HCT116 (cell line): ENCODE results near the gene HUNK. TPM values are rescaled to one million over a fixed set of nuclear protein-coding genes. Genes with fewer than 3 reads are reported as not detected.

Experiments
- ATAC-seq: fragments of 200-7000 bp; cut with Tn5 transposase; 2 replicates; pipeline ENCODE4 v1.9.1; 2020; ENCODE audit warnings: mild to moderate bottlenecking, moderate library complexity
- BruUV-seq: library from RNA; stranded (reverse); fragments of 400-500 nt; replicated peaks from 2 replicates; lab custom pipeline; 2021; lab: Mats Ljungman, UMichigan
- CTCF ChIA-PET: fragments of 300-600 bp; sonication (Branson Sonifier 250); formaldehyde crosslinking; loops from one replicate; lab custom pipeline; 2021; ENCODE audit warnings: antibody characterized with exemption; lab: Charles Lee
- POLR2A ChIA-PET: fragments of 300-600, 350-600 bp; sonication (Branson Sonifier 250); formaldehyde crosslinking; loops from one replicate; lab custom pipeline; 2021; ENCODE audit warnings: antibody characterized with exemption; lab: Charles Lee
- RAD21 ChIA-PET, 2 experiments: fragments of 300-600 bp; sonication (Branson Sonifier 250); formaldehyde crosslinking; loops; one replicate each; lab custom pipeline; 2023; ENCODE audit warnings: low total read pairs in 2 of 2; ENCODE audit not compliant: uncharacterized antibody in 2 of 2, unreplicated experiment in 2 of 2, low non-redundant PET in 1 of 2; lab: Charles Lee
- DNase-seq: peaks from one replicate; pipeline ENCODE4 v3.0.0-alpha.2; 2010; ENCODE audit warnings: low read depth, low spot score
- H2AFZ ChIP-seq: fragments of 200-600 bp; shearing (Covaris generic), sonication (generic); 2 replicates; pipeline ENCODE4 v1.6.1; 2017; ENCODE audit warnings: low read depth, mixed run types, mixed read lengths, antibody characterized with exemption, low read length; ENCODE audit not compliant: poor library complexity, severe bottlenecking
- H3K27ac ChIP-seq: 2 replicates; pipeline ENCODE4 v1.5.1; 2012; ENCODE audit warnings: low read depth, low read length
- H3K27me3 ChIP-seq: fragments of 200-600 bp; sonication (generic); 2 replicates; pipeline ENCODE4 v1.6.1; 2016; ENCODE audit warnings: mixed run types, low read length, mixed read lengths; ENCODE audit not compliant: insufficient read depth
- H3K36me3 ChIP-seq, 2 experiments: fragments of 200-500 bp in 1 of 2; fragments of 200-600 bp in 1 of 2; sonication (Bioruptor generic) in 1 of 2; sonication (generic) in 1 of 2; 2 replicates each; pipeline versions ENCODE4 v1.5.1 to v1.6.1; 2014 to 2016; ENCODE audit warnings: low read length in 2 of 2, inconsistent platforms in 1 of 2, mixed read lengths in 1 of 2, mixed run types in 1 of 2; ENCODE audit not compliant: insufficient read depth in 2 of 2, control insufficient read depth in 1 of 2
- H3K4me1 ChIP-seq, 2 experiments: fragments of 200-600 bp in 1 of 2; sonication (generic) in 1 of 2; 2 replicates each; pipeline versions ENCODE4 v1.5.1 to v1.6.1; 2012 to 2017; ENCODE audit warnings: low read length in 2 of 2, inconsistent platforms in 1 of 2, mild to moderate bottlenecking in 1 of 2, mixed read lengths in 1 of 2, mixed run types in 1 of 2, moderate library complexity in 1 of 2; ENCODE audit not compliant: insufficient read depth in 2 of 2, control insufficient read depth in 1 of 2
- H3K4me2 ChIP-seq: fragments of 200-600 bp; sonication (generic); 2 replicates; pipeline ENCODE4 v1.6.1; 2017; ENCODE audit warnings: mixed run types, low read length, mixed read lengths
- H3K4me3 ChIP-seq, 2 experiments: fragments of 200-600 bp in 1 of 2; sonication (generic) in 1 of 2; replicated peaks in 1 of 2; 2 replicates each; pipeline ENCODE4 v1.5.1; 2011 to 2016; ENCODE audit warnings: low read length in 2 of 2, control low read depth in 1 of 2, low read depth in 1 of 2, mild to moderate bottlenecking in 1 of 2, mixed read lengths in 1 of 2, mixed run types in 1 of 2
- H3K79me2 ChIP-seq: fragments of 200-600 bp; sonication (generic); 2 replicates; pipeline ENCODE4 v1.6.1; 2017; ENCODE audit warnings: mild to moderate bottlenecking, mixed run types, low read length, moderate library complexity, mixed read lengths; ENCODE audit not compliant: insufficient read depth
- H3K9ac ChIP-seq: fragments of 200-600 bp; sonication (generic); 2 replicates; pipeline ENCODE4 v1.6.1; 2016; ENCODE audit warnings: low read length, mixed read lengths
- H3K9me2 ChIP-seq: fragments of 200-600 bp; sonication (generic), shearing (Covaris generic); 2 replicates; pipeline ENCODE4 v1.6.1; 2017; ENCODE audit warnings: mixed run types, mild to moderate bottlenecking, moderate library complexity; ENCODE audit not compliant: insufficient read depth
- H3K9me3 ChIP-seq, 2 experiments: fragments of 200-500 bp in 1 of 2; fragments of 200-600 bp in 1 of 2; sonication (Bioruptor generic) in 1 of 2; sonication (generic) in 1 of 2; 2 replicates each; pipeline ENCODE4 v1.6.1; 2014 to 2017; ENCODE audit warnings: low read length in 2 of 2, mixed read lengths in 2 of 2, inconsistent platforms in 1 of 2, low read depth in 1 of 2, mild to moderate bottlenecking in 1 of 2, mixed run types in 1 of 2, moderate library complexity in 1 of 2; ENCODE audit not compliant: control insufficient read depth in 1 of 2, insufficient read depth in 1 of 2
- H4K20me1 ChIP-seq: fragments of 200-600 bp; sonication (generic), shearing (Covaris generic); 2 replicates; pipeline ENCODE4 v1.6.1; 2017; ENCODE audit warnings: mixed run types, mild to moderate bottlenecking, moderate library complexity; ENCODE audit not compliant: insufficient read depth
- ATF3 ChIP-seq: IDR thresholded peaks from 2 replicates; pipeline ENCODE4 v1.6.1; 2012
- CEBPB ChIP-seq: IDR thresholded peaks from 2 replicates; pipeline ENCODE4 v1.6.1; 2012; ENCODE audit warnings: low read depth
- CTCF ChIP-seq, 3 experiments: fragments of 200-600 bp in 1 of 3; sonication (generic) in 1 of 3; IDR thresholded peaks in 2 of 3; conservative IDR thresholded peaks in 1 of 3; 2 replicates each; pipeline ENCODE4 v1.5.1; 2012 to 2017; ENCODE audit warnings: low read depth in 2 of 3, low read length in 2 of 3, antibody characterized with exemption in 1 of 3, borderline replicate concordance in 1 of 3, control low read depth in 1 of 3, mild to moderate bottlenecking in 1 of 3, mixed read lengths in 1 of 3, mixed run types in 1 of 3, moderate library complexity in 1 of 3; ENCODE audit not compliant: insufficient read depth in 1 of 3
- ELF1 ChIP-seq: IDR thresholded peaks from 2 replicates; pipeline ENCODE4 v1.6.1; 2012; ENCODE audit warnings: low read depth, borderline replicate concordance
- EZH2 ChIP-seq: fragments of 200-600 bp; sonication (generic); IDR thresholded peaks from 2 replicates; pipeline ENCODE4 v1.6.1; 2017; ENCODE audit warnings: antibody characterized with exemption, mixed run types
- EZH2phosphoT487 ChIP-seq: fragments of 200-600 bp; IDR thresholded peaks from 2 replicates; pipeline ENCODE4 v1.6.1; 2018; ENCODE audit warnings: antibody characterized with exemption, borderline replicate concordance
- FOSL1 ChIP-seq: IDR thresholded peaks from 2 replicates; pipeline ENCODE4 v1.6.1; 2012; ENCODE audit warnings: low read depth
- JUND ChIP-seq: IDR thresholded peaks from 2 replicates; pipeline ENCODE4 v1.6.1; 2012
- POLR2AphosphoS5 ChIP-seq: IDR thresholded peaks from 2 replicates; pipeline ENCODE4 v1.6.1; 2011; ENCODE audit warnings: mild to moderate bottlenecking, low read depth, low read length, moderate library complexity
- RAD21 ChIP-seq: IDR thresholded peaks from 2 replicates; pipeline ENCODE4 v1.6.1; 2012; ENCODE audit warnings: low read depth, mild to moderate bottlenecking
- REST ChIP-seq: IDR thresholded peaks from 2 replicates; pipeline ENCODE4 v1.6.1; 2012; ENCODE audit warnings: low read depth
- SIN3A ChIP-seq: IDR thresholded peaks from 2 replicates; pipeline ENCODE4 v1.6.1; 2012; ENCODE audit warnings: low read depth
- SP1 ChIP-seq: IDR thresholded peaks from 2 replicates; pipeline ENCODE4 v1.6.1; 2012; ENCODE audit warnings: low read depth
- SRF ChIP-seq: IDR thresholded peaks from 2 replicates; pipeline ENCODE4 v1.6.1; 2012; ENCODE audit warnings: low read depth
- intact Hi-C: fragments of 100-400 bp; cut with micrococcal nuclease; formaldehyde crosslinking; loops from 2 replicates; pipeline ENCODE4 v1.10.0; 2022
- total RNA-seq: library from RNA; stranded (reverse); gene quantifications from one replicate; pipeline ENCODE4 v1.2.1, GENCODE V29; 2021; ENCODE audit not compliant: unreplicated experiment

HUNK gene
- total RNA-seq, 1 experiment from 2014 or later, result not detected

- H3K9me2 ChIP-seq, result no peaks in the 10 kb centered on the region
- no peaks in the 10 kb centered on the region for H3K36me3 ChIP-seq
- H2AFZ ChIP-seq, result no peak overlapping the region
- no peak overlapping the region for H3K9ac ChIP-seq
- TF ChIP-seq SP1 (no peak), EZH2phosphoT487 (no peak), FOSL1 (no peak), POLR2AphosphoS5 (no peak), ATF3 (no peak), SRF (no peak), CEBPB (no peak), RAD21 (no peak), REST (no peak), CTCF (IDR thresholded peaks at IDR 0.05 in 2 of 3, conservative IDR thresholded peaks at IDR 0.05 in 1 of 3; ENCODE audit: borderline replicate concordance in 1 of 3, insufficient read depth in 1 of 3, low read depth in 2 of 3, low read length in 2 of 3) (no peak), ELF1 (no peak), EZH2 (no peak), JUND (no peak), SIN3A (no peak)
- intact Hi-C loops, result no loop called here
- H3K27me3 ChIP-seq, result peaks cover 67% of the 10 kb centered on the region
- ChIA-PET RAD21 (no interaction called here), POLR2A (no interaction called here), CTCF (interaction anchor here (2.1 kb wide), 1 partner anchor 11 kb away, joined by 7 read pairs; no protein-coding TSS in a partner anchor)
- H3K9me3 ChIP-seq, result no peaks in the 10 kb centered on the region
- no peaks in the 10 kb centered on the region for H3K79me2 ChIP-seq
- no peaks in the 10 kb centered on the region for H3K4me1 ChIP-seq
- H3K4me2 ChIP-seq, result no peak overlapping the region
- H4K20me1 ChIP-seq, result no peaks in the 10 kb centered on the region
- no peak overlapping the region for H3K4me3 ChIP-seq
- H3K27ac ChIP-seq, result no peak overlapping the region
- ATAC-seq, result no peak
- DNase-seq, result no peak
- BruUV-seq, result no TSS peak
Observed at GRCh38 chr21:31945141-31945540, 72.3 kb downstream of the HUNK start.
